HepG2 (cell line): ENCODE results near the gene IL1RL2. TPM values are rescaled to one million over a fixed set of nuclear protein-coding genes. Genes with fewer than 3 reads are reported as not detected.

Source experiments
- AGO2 ChIP-seq: fragments of 200-400 bp; formaldehyde crosslinking; optimal IDR thresholded peaks from 2 replicates; pipeline ENCODE3; 2017; ENCODE audit warnings: mild to moderate bottlenecking, low read depth, low read length, moderate library complexity
- ATF7 ChIP-seq, 2 experiments: fragments of 450-650 bp in 1 of 2; sonication (generic) in 1 of 2; formaldehyde crosslinking in 1 of 2; IDR thresholded peaks; 2 replicates each; pipeline versions ENCODE4 v1.4.0 to v1.6.1; 2016 to 2020; ENCODE audit warnings: antibody characterized with exemption in 1 of 2, mild to moderate bottlenecking in 1 of 2, missing genetic modification reagents in 1 of 2
- CHCHD3 ChIP-seq: sonication (generic); formaldehyde crosslinking; IDR thresholded peaks from 2 replicates; pipeline ENCODE4 v1.8.0; 2022; ENCODE audit warnings: mild to moderate bottlenecking, missing genetic modification reagents, moderate library complexity
- ELF3 ChIP-seq: IDR thresholded peaks from 2 replicates; pipeline ENCODE4 v1.6.1; 2016; ENCODE audit warnings: missing genetic modification reagents, missing compliant biosample characterization
- ESRRA ChIP-seq: sonication (generic); formaldehyde crosslinking; IDR thresholded peaks from 2 replicates; pipeline ENCODE4 v1.5.1; 2020; ENCODE audit warnings: mild to moderate bottlenecking, low read depth, missing genetic modification reagents
- GATA4 ChIP-seq: sonication (generic); IDR thresholded peaks from 2 replicates; pipeline ENCODE4 v1.6.1; 2016; ENCODE audit warnings: antibody characterized with exemption, low read depth, borderline replicate concordance
- MZF1 ChIP-seq: sonication (generic); formaldehyde crosslinking; IDR thresholded peaks from 2 replicates; pipeline ENCODE4 v1.8.1; 2023; ENCODE audit warnings: mild to moderate bottlenecking, missing genetic modification reagents, borderline replicate concordance
- NFE2L1 ChIP-seq: sonication (generic); formaldehyde crosslinking; IDR thresholded peaks from 2 replicates; pipeline ENCODE4 v1.4.0; 2020; ENCODE audit warnings: missing genetic modification reagents, mild to moderate bottlenecking, borderline replicate concordance
- NPAS2 ChIP-seq: sonication (generic); formaldehyde crosslinking; IDR thresholded peaks from 2 replicates; pipeline ENCODE4 v1.8.0; 2022; ENCODE audit warnings: mild to moderate bottlenecking, missing genetic modification reagents, borderline replicate concordance
- PCBP2 ChIP-seq: fragments of 200-400 bp; formaldehyde crosslinking; optimal IDR thresholded peaks from 2 replicates; pipeline ENCODE3; 2018; ENCODE audit warnings: low read length, low read depth; ENCODE audit not compliant: poor library complexity, severe bottlenecking
- PHB2 ChIP-seq: fragments of 450-650 bp; IDR thresholded peaks from 2 replicates; pipeline ENCODE4 v1.6.1; 2018; ENCODE audit not compliant: partially characterized antibody
- POLR2G ChIP-seq: fragments of 200-400 bp; formaldehyde crosslinking; IDR thresholded peaks from 2 replicates; pipeline ENCODE4 v1.6.1; 2018; ENCODE audit warnings: mild to moderate bottlenecking, low read depth, low read length, moderate library complexity
- REXO4 ChIP-seq: sonication (generic); formaldehyde crosslinking; IDR thresholded peaks from 2 replicates; pipeline ENCODE4 v1.8.0; 2022; ENCODE audit warnings: missing genetic modification reagents, mild to moderate bottlenecking, borderline replicate concordance
- SMYD3 ChIP-seq: sonication (generic); formaldehyde crosslinking; IDR thresholded peaks from 2 replicates; pipeline ENCODE4 v1.8.1; 2023; ENCODE audit warnings: mild to moderate bottlenecking, missing genetic modification reagents
- ZBTB43 ChIP-seq: sonication (generic); formaldehyde crosslinking; conservative IDR thresholded peaks from 2 replicates; pipeline ENCODE4 v1.4.0; 2020; ENCODE audit warnings: missing genetic modification reagents
- ZFP90 ChIP-seq: sonication (generic); formaldehyde crosslinking; IDR thresholded peaks from 2 replicates; pipeline ENCODE4 v1.8.0; 2022; ENCODE audit warnings: missing genetic modification reagents, mild to moderate bottlenecking, inconsistent platforms, borderline replicate concordance
- ZKSCAN1 ChIP-seq: fragments of 150-350 bp; IDR thresholded peaks from 2 replicates; pipeline ENCODE4 v1.6.1; 2014; ENCODE audit warnings: low read length
- ZNF3 ChIP-seq: IDR thresholded peaks from 2 replicates; pipeline ENCODE4 v1.7.0; 2017; ENCODE audit warnings: inconsistent platforms
- ZNF792 ChIP-seq: IDR thresholded peaks from 2 replicates; pipeline ENCODE4 v1.6.1; 2016
- ZSCAN20 ChIP-seq: sonication (generic); formaldehyde crosslinking; IDR thresholded peaks from 2 replicates; pipeline ENCODE4 v1.4.0; 2020; ENCODE audit warnings: missing genetic modification reagents, mild to moderate bottlenecking, borderline replicate concordance
- polyA plus RNA-seq, 8 experiments: library from polyadenylated mRNA; depleted of rRNA in 3 of 8; stranded (reverse) in 7 of 8; unstranded in 1 of 8; fragments of >200 nt; fragmentation: Illumina TruSeq in 4 of 8; extraction: Trizol in 4 of 8; gene quantifications; 2 replicates each; pipeline versions ENCODE4 v1.2.1 to v1.2.3, GENCODE V29; 2011 to 2016; ENCODE audit warnings: low read depth in 4 of 8, missing spikeins in 1 of 8, mixed read lengths in 1 of 8; ENCODE audit not compliant: insufficient read depth in 1 of 8
- total RNA-seq, 5 experiments: library from RNA; depleted of rRNA; stranded (reverse); fragments of >200 nt; fragmentation: Illumina TruSeq; extraction: Trizol; gene quantifications; 2 replicates each; pipeline ENCODE4 v1.2.3, GENCODE V29; 2016; ENCODE audit warnings: low read depth in 1 of 5
- TF ChIP-seq, protein P1 (sequence below): sonication (generic); formaldehyde crosslinking; IDR thresholded peaks from 2 replicates; pipeline ENCODE4 v1.5.1; 2020; ENCODE audit warnings: missing genetic modification reagents, mild to moderate bottlenecking, borderline replicate concordance
- TF ChIP-seq, protein P2 (sequence below): sonication (generic); formaldehyde crosslinking; IDR thresholded peaks from 2 replicates; pipeline ENCODE4 v1.8.1; 2022; ENCODE audit warnings: mild to moderate bottlenecking, missing genetic modification reagents
- TF ChIP-seq, protein P3 (sequence below): IDR thresholded peaks from 2 replicates; pipeline ENCODE4 v1.6.1; 2018; ENCODE audit warnings: missing genetic modification reagents

The IL1RL2 gene
- total and polyA plus RNA-seq, 2 of the 13 experiments (the other 11 are each of a cell fraction or from before 2014, with no cell fraction given), result 0.03 TPM; not detected in 1

DNA sequence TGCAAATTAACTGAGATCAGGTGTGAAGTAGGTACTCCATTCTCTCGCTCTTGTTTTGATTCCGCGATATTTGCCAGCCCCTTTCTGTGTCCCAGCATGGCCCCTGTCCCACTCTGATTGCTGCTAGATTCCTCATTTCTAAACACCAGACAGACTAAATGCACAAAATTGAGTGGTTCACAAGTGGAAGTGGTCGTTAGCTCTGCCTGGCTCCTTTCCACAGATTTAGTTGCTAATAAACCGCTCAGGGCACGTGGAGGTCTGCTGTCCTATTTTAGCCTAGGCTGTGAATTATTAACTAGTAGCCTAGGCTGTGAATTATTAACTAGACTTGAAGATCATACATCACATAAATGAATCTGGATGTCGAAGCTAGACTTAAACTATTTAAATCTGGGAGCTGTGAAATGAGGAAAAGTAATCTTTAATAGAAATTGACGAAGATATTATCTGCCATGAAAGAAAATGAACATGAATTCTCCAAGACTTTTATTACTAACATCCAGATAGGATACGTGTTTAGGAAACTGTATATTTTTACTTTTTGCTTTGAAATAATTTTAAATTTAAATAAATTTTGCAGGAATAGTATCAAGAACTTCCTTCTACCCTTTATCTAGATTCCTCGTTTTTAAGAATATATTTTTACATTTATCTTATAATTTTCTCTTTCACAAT, 3.7 kb downstream of the IL1RL2 start (continued):
- TF ChIP-seq, protein P1, sequence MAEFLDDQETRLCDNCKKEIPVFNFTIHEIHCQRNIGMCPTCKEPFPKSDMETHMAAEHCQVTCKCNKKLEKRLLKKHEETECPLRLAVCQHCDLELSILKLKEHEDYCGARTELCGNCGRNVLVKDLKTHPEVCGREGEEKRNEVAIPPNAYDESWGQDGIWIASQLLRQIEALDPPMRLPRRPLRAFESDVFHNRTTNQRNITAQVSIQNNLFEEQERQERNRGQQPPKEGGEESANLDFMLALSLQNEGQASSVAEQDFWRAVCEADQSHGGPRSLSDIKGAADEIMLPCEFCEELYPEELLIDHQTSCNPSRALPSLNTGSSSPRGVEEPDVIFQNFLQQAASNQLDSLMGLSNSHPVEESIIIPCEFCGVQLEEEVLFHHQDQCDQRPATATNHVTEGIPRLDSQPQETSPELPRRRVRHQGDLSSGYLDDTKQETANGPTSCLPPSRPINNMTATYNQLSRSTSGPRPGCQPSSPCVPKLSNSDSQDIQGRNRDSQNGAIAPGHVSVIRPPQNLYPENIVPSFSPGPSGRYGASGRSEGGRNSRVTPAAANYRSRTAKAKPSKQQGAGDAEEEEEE, result no peak
- TF ChIP-seq, protein P2, sequence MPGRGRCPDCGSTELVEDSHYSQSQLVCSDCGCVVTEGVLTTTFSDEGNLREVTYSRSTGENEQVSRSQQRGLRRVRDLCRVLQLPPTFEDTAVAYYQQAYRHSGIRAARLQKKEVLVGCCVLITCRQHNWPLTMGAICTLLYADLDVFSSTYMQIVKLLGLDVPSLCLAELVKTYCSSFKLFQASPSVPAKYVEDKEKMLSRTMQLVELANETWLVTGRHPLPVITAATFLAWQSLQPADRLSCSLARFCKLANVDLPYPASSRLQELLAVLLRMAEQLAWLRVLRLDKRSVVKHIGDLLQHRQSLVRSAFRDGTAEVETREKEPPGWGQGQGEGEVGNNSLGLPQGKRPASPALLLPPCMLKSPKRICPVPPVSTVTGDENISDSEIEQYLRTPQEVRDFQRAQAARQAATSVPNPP, result peak; percentile 42; the same call in 1 of the 2 replicates
- TF ChIP-seq REXO4 (CRISPR knock-in tag) (no peak), MZF1 (CRISPR knock-in tag) (no peak), ELF3 (CRISPR knock-in tag) (peak; percentile 45; the same call in 1 of the 2 replicates), POLR2G (no peak), NFE2L1 (no peak), PCBP2 (no peak), ESRRA (no peak), ZNF3 (CRISPR knock-in tag) (no peak), CHCHD3 (CRISPR knock-in tag) (no peak), SMYD3 (peak; percentile 47; the same call in 1 of the 2 replicates), PHB2 (no peak), NPAS2 (CRISPR knock-in tag) (no peak), GATA4 (no peak), ZBTB43 (CRISPR knock-in tag) (no peak), ZFP90 (no peak), ZNF792 (CRISPR knock-in tag) (0 out of 2 replicates have a peak, but pooled peaks have one; percentile 38), ATF7 (IDR thresholded peaks at IDR 0.05) (no peak), ATF7 (CRISPR knock-in tag; IDR thresholded peaks at IDR 0.05) (no peak), AGO2 (no peak), ZKSCAN1 (no peak), ZSCAN20 (no peak)
- TF ChIP-seq, protein P3, sequence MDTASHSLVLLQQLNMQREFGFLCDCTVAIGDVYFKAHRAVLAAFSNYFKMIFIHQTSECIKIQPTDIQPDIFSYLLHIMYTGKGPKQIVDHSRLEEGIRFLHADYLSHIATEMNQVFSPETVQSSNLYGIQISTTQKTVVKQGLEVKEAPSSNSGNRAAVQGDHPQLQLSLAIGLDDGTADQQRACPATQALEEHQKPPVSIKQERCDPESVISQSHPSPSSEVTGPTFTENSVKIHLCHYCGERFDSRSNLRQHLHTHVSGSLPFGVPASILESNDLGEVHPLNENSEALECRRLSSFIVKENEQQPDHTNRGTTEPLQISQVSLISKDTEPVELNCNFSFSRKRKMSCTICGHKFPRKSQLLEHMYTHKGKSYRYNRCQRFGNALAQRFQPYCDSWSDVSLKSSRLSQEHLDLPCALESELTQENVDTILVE (CRISPR knock-in tag), result 0 out of 2 replicates have a peak, but pooled peaks have one; percentile 41
